Measurements from ENCODE around the gene EPHA6. TPM values are rescaled to one million over a fixed set of nuclear protein-coding genes. Genes with fewer than 3 reads are reported as not detected.

The EPHA6 gene
- polyA plus RNA-seq, 2 of the 4 experiments (the other 2 are of a cell fraction): 0.08 TPM

- ChIA-PET CTCF (no interaction called here), POLR2A (no interaction called here)
- Histone ChIP-seq H3K4me2 (no peak overlapping the region), H3K4me3 (no peak overlapping the region), H3K9me3 (no peaks in the 10 kb centered on the region), H3K4me1 (no peaks in the 10 kb centered on the region), H3K27ac (no peak overlapping the region)
- TF ChIP-seq HMGXB4 (CRISPR knock-in tag; IDR thresholded peaks at IDR 0.05; ENCODE audit: borderline replicate concordance) (no peak), CHD4 (IDR thresholded peaks at IDR 0.05; ENCODE audit: borderline replicate concordance) (no peak), HDAC2 (IDR thresholded peaks at IDR 0.05) (no peak), EP300 (IDR thresholded peaks at IDR 0.05) (no peak), ZSCAN20 (CRISPR knock-in tag; IDR thresholded peaks at IDR 0.05) (no peak), ZFP36 (IDR thresholded peaks at IDR 0.05; ENCODE audit: borderline replicate concordance, partially characterized antibody) (no peak), HOXA7 (CRISPR knock-in tag; IDR thresholded peaks at IDR 0.05) (no peak), BCL3 (IDR thresholded peaks at IDR 0.05) (no peak), POLR2AphosphoS2 (conservative IDR thresholded peaks at IDR 0.05; ENCODE audit: low read length) (no peak), PHF8 (IDR thresholded peaks at IDR 0.05; ENCODE audit: borderline replicate concordance, low read depth) (no peak), REST (IDR thresholded peaks at IDR 0.05) (no peak), CBX8 (IDR thresholded peaks at IDR 0.05) (no peak), CEBPB (IDR thresholded peaks at IDR 0.05) (no peak), SREBF2 (IDR thresholded peaks at IDR 0.05) (no peak), FOSB (CRISPR knock-in tag; IDR thresholded peaks at IDR 0.05) (no peak), ELK1 (IDR thresholded peaks at IDR 0.05; ENCODE audit: low read depth, low read length) (no peak), RFX5 (IDR thresholded peaks at IDR 0.05) (no peak), KDM1A (IDR thresholded peaks at IDR 0.05; ENCODE audit: low read depth) (no peak), SMC3 (IDR thresholded peaks at IDR 0.05) (no peak), FOXS1 (CRISPR knock-in tag; IDR thresholded peaks at IDR 0.05) (no peak)
- DNase-seq (ENCODE audit: low read depth in 1 of 2, low spot score in 1 of 2) (no peak), ATAC-seq (no peak), FAIRE-seq (no peak)
- 13% methylated on average over 3 of the region's 3 CpGs for WGBS (ENCODE audit: missing lambda C conversion rate)
Observed at GRCh38 chr3:97485206-97485605, 670.8 kb downstream of the EPHA6 start.

GRCh38 chr3:97487587-97487986 is 673.2 kb downstream of the EPHA6 start:
- DNase-seq (ENCODE audit: low read depth in 1 of 2, low spot score in 1 of 2) (no peak), ATAC-seq (no peak), FAIRE-seq (no peak)
- no peak overlapping the region for H3K4me2 ChIP-seq
- ChIA-PET CTCF (no interaction called here), POLR2A (no interaction called here)
- H3K4me3 ChIP-seq: no peak overlapping the region
- H3K27ac ChIP-seq: no peak overlapping the region
- no peaks in the 10 kb centered on the region for H3K4me1 ChIP-seq
- no peaks in the 10 kb centered on the region for H3K9me3 ChIP-seq
- 13% methylated on average over 1 of the region's 1 CpG for WGBS (ENCODE audit: missing lambda C conversion rate)
- TF ChIP-seq MYC (IDR thresholded peaks at IDR 0.05; ENCODE audit: borderline replicate concordance, low read length) (no peak), ZNF302 (CRISPR knock-in tag; IDR thresholded peaks at IDR 0.05) (no peak), MAZ (IDR thresholded peaks at IDR 0.05; ENCODE audit: borderline replicate concordance, low read depth, low read length) (no peak), SMC3 (IDR thresholded peaks at IDR 0.05) (no peak), PBX3 (IDR thresholded peaks at IDR 0.05) (no peak), CHD4 (IDR thresholded peaks at IDR 0.05; ENCODE audit: borderline replicate concordance) (no peak), CBX8 (IDR thresholded peaks at IDR 0.05) (no peak), HOXB13 (CRISPR knock-in tag; IDR thresholded peaks at IDR 0.05; ENCODE audit: low read depth) (no peak), JUNB (IDR thresholded peaks at IDR 0.05) (no peak), KDM1A (IDR thresholded peaks at IDR 0.05; ENCODE audit: low read depth) (no peak), TP53 (CRISPR knock-in tag; IDR thresholded peaks at IDR 0.05) (no peak), EHMT2 (IDR thresholded peaks at IDR 0.05; ENCODE audit: low read depth) (no peak), ATOH8 (CRISPR knock-in tag; IDR thresholded peaks at IDR 0.05; ENCODE audit: low read depth) (no peak), CEBPB (IDR thresholded peaks at IDR 0.05) (no peak), ESRRA (IDR thresholded peaks at IDR 0.05; ENCODE audit: borderline replicate concordance, low read length) (no peak)

All from A549 (cell line).